ENCODE measurements around the gene PABPC1L. TPM values are rescaled to one million over a fixed set of nuclear protein-coding genes. Genes with fewer than 3 reads are reported as not detected.
"Not testable (repeated sequence)": the region's sequence is repeated elsewhere in the genome, so short reads cannot be mapped to it uniquely, and the experiment has no call there.

PABPC1L gene
- total RNA-seq (2014; rRNA removed; shearing (Covaris generic)) = 1.8 and 6.1 TPM in 2 replicates

- peak; percentile 74 for DNase-seq (ENCODE audit: low read depth)
Observed at GRCh38 chr20:44909872-44910689, at the start of gene PABPC1L. TSS of gene PABPC1L (plus strand) at chr20:44910060. CDS start at chr20:44910144, 84 bp downstream.

- peak; percentile 93 for DNase-seq (ENCODE audit: low read depth)
Observed at GRCh38 chr20:44861531-44862006, 48.3 kb upstream of the PABPC1L start.

- no peak for DNase-seq (ENCODE audit: low read depth)
Observed at GRCh38 chr20:44862286-44862685, 47.6 kb upstream of the PABPC1L start.

- not testable (repeated sequence) for DNase-seq (ENCODE audit: low read depth)
Observed at GRCh38 chr20:44863365-44864084, 46.3 kb upstream of the PABPC1L start.

- not testable (repeated sequence) for DNase-seq (ENCODE audit: low read depth)
Observed at GRCh38 chr20:44864493-44864892, 45.4 kb upstream of the PABPC1L start.

GRCh38 chr20:44866703-44867335 lies 43.0 kb upstream of the PABPC1L start:
- no peak for DNase-seq (ENCODE audit: low read depth)

- DNase-seq (ENCODE audit: low read depth) = no peak
Observed at GRCh38 chr20:44869471-44869870, 40.4 kb upstream of the PABPC1L start.

GRCh38 chr20:44882360-44882759 lies 27.5 kb upstream of the PABPC1L start:
- not testable (repeated sequence) for DNase-seq (ENCODE audit: low read depth)

GRCh38 chr20:44883214-44883902 lies 26.5 kb upstream of the PABPC1L start:
- no peak for DNase-seq (ENCODE audit: low read depth)

- no peak for DNase-seq (ENCODE audit: low read depth)
Observed at GRCh38 chr20:44884907-44885391, 24.9 kb upstream of the PABPC1L start.

GRCh38 chr20:44885392-44886265 lies 24.2 kb upstream of the PABPC1L start, which contains the start of gene YWHAB:
TSS of gene YWHAB (plus strand) at chr20:44885705. CDS start at chr20:44901534, 15,829 bp downstream.
- peak; percentile 100 for DNase-seq (ENCODE audit: low read depth)

GRCh38 chr20:44886266-44886651 lies 23.6 kb upstream of the PABPC1L start:
- DNase-seq (ENCODE audit: low read depth) = peak; percentile 17

- no peak for DNase-seq (ENCODE audit: low read depth)
Observed at GRCh38 chr20:44886828-44887227, 23.0 kb upstream of the PABPC1L start.

- DNase-seq (ENCODE audit: low read depth) = no peak
Observed at GRCh38 chr20:44887466-44887865, 22.4 kb upstream of the PABPC1L start.

- no peak for DNase-seq (ENCODE audit: low read depth)
Observed at GRCh38 chr20:44888226-44889103, 21.4 kb upstream of the PABPC1L start.

GRCh38 chr20:44891826-44892225 lies 18.0 kb upstream of the PABPC1L start:
- no peak for DNase-seq (ENCODE audit: low read depth)

- no peak for DNase-seq (ENCODE audit: low read depth)
Observed at GRCh38 chr20:44894959-44895358, 14.9 kb upstream of the PABPC1L start.

- DNase-seq (ENCODE audit: low read depth) = peak; percentile 17
Observed at GRCh38 chr20:44896583-44896982, 13.3 kb upstream of the PABPC1L start.

- DNase-seq (ENCODE audit: low read depth) = no peak
Observed at GRCh38 chr20:44897133-44897532, 12.7 kb upstream of the PABPC1L start.

Measured in M059J (cell line).